Heart left ventricle (tissue), 13 donors: ENCODE data around the gene CLEC12A.

Experiments used
- CTCF ChIP-seq, 12 donors: fragments of 200-600 bp; sonication (generic) in 4 of 12; IDR thresholded peaks; one replicate each; pipeline versions ENCODE4 v1.5.0 to v1.8.0; 2018 to 2022; ENCODE audit warnings: antibody characterized with exemption in 12 of 12, mild to moderate bottlenecking in 5 of 12
- POLR2A ChIP-seq, 2 donors: fragments of 450-650 bp; IDR thresholded peaks; one replicate each; pipeline ENCODE4 v1.6.1; 2017; ENCODE audit warnings: antibody characterized with exemption in 2 of 2, mild to moderate bottlenecking in 2 of 2, moderate library complexity in 2 of 2
- donor health status: ischemic (EF 13 %, LVEDD 7.1; RV severe dilation, severe dysfunction).
- donor health status: DM: no; HTN: yes; CAD: no.
- donor health status: DM: no; HTN: no; CAD: no.
- donor health status: ischemic (EF 25% LVEDD 6.9; RV normal size, moderate dysfunction).
- donor health status: ischemic (EF 25% LVEDD 5.7; RV mildly dilated, moderate dysfunction).
- donor health status: ischemic (EF 35%, LVEDD 5.7; RV mildly dilated, moderate dysfunction).
- donor health status: nonischemic (EF 11% LVEDD 7.7; RV severe dilation, severe dysfunction).
- donor health status: DM: yes; HTN: yes; CAD: no.
- donor health status: PGD.
- donor health status: ischemic (EF 29% LVEDD 5.4; RV normal size, mild dysfunction).
- donor health status: nonischemic (EF 23%, LVEDD 6.1; RV moderate dilation, normal function).

GRCh38 chr12:9943240-9943639 lies 28.0 kb upstream of the CLEC12A start:
- TF ChIP-seq CTCF (IDR thresholded peaks at IDR 0.05) (no peak), POLR2A (IDR thresholded peaks at IDR 0.05) (no peak)
